Measurements from ENCODE around the gene WDR46.
"Not testable (repeated sequence)": the region's sequence is repeated elsewhere in the genome, so short reads cannot be mapped to it uniquely, and the experiment has no call there.

WDR46 gene

GRCh38 chr6:33288141-33288920 is 708 bp downstream of the WDR46 start:
- DNase-seq (ENCODE audit: low read depth) = no peak

DNA sequence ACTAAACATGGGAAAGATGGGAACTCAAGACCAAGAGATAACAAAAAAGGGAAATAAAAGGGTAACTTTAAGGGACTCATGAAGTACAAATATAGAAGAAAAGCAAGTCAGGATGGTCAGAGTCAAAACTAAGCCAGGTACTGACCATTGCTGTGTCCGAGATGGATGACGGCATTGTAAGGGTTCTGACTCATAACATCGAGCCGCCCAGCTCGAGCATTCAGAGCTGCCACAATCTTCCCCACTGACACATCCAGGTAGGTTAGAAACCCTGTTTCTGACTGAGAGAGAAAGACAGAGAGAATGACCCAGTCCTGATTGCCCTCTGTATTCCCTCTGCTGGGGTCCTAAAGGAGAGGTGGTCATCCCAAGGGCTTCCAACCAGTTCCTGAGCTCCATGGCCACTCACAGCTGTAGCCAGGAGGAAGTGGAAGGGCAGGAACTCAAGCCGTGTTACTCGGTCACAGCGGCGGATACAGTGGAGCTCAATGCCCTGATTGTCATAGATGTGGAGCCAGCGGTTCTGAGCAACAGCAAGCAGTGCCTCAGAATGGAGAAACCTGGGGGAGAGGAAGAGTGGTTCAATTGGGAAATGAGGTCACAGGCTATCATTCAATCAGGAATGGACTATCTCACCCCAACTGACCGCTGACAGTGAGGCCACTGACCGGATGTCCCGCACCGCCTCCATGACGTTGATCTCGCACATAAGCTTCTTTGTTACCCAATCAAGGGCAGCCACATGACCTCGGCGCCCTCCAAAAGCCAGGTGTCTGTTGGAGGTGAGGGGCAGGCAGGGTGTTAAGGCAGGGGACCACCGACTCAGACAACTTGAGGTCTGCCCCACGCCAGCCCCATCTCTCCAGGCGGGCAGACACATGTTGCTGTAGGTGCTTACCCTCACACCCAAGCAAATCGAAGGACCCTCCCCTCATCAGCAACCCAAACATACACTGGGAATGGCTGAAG is 1.8 kb downstream of the WDR46 start:
- no peak for DNase-seq (ENCODE audit: low read depth)

GRCh38 chr6:33285214-33285613 is 3.8 kb downstream of the WDR46 start:
- DNase-seq (ENCODE audit: low read depth) = not testable (repeated sequence)

DNA sequence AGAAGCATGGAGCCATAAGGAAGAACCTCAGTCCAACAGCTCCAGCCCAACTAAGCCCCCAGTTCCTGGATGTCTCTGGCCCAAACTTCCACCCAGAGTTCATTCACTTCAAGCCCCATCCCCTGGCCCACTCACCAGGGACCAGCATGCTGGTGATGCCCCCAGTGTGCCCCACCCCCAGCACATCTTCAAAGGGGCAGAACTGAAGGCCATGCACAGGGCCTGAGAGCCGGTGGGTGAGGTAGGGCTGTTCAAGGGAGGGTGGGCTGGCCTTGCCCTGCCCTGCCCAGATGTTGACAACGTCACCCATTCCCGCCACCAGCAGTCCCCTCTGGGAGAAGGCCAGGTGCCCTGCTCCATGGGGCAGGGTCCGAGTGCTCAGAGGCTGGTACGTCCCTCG is 8.5 kb downstream of the WDR46 start:
- DNase-seq (ENCODE audit: low read depth) = no peak

GRCh38 chr6:33279971-33280511 is 9.0 kb downstream of the WDR46 start:
- no peak for DNase-seq (ENCODE audit: low read depth)

GRCh38 chr6:33279257-33279695 is 9.8 kb downstream of the WDR46 start:
- DNase-seq (ENCODE audit: low read depth) = no peak

GRCh38 chr6:33278810-33279209 is 10.2 kb downstream of the WDR46 start:
- no peak for DNase-seq (ENCODE audit: low read depth)

- no peak for DNase-seq (ENCODE audit: low read depth)
Measured at GRCh38 chr6:33278392-33278741, 10.7 kb downstream of the WDR46 start.

DNA sequence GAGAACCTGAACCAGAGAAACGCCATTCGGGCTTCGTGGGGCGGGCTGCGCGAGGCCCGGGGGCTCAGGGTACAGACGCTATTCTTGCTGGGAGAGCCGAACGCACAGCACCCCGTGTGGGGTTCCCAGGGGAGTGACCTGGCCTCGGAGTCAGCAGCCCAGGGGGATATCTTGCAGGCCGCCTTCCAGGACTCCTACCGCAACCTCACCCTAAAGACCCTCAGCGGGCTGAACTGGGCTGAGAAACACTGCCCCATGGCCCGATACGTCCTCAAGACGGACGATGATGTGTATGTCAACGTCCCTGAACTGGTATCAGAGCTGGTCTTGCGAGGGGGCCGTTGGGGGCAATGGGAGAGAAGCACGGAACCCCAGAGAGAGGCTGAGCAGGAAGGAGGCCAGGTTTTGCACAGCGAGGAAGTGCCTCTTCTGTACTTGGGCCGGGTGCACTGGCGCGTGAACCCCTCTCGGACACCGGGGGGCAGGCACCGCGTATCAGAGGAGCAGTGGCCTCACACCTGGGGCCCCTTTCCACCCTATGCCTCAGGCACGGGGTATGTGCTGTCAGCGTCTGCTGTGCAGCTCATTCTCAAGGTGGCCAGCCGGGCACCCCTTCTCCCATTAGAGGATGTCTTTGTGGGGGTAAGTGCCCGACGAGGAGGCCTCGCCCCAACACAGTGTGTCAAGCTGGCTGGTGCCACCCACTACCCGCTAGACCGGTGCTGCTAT is 11.2 kb downstream of the WDR46 start:
- DNase-seq (ENCODE audit: low read depth) = no peak

GRCh38 chr6:33276864-33277662 is 12.0 kb downstream of the WDR46 start, which contains the start of gene B3GALT4:
B3GALT4 (plus strand) TSS chr6:33277123; CDS start chr6:33277420, 297 bp downstream.
- DNase-seq (ENCODE audit: low read depth) = peak; percentile 49

DNA sequence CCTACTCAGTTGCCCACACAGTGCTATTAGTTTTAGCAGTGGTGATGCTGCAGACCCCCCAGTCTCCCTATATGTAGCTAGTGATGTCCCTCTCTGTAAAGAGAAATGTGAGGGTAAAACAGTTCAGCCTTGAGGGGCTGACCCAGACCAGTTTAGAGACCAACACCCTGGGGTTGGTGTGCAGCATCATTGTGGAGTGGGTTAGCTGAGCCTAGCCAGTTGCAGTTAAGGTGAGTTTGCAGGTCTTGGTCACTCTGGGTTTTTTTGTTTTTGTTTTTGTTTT is 12.5 kb downstream of the WDR46 start:
- DNase-seq (ENCODE audit: low read depth) = no peak

- DNase-seq (ENCODE audit: low read depth) = not testable (repeated sequence)
Measured at GRCh38 chr6:33275795-33276580, 13.1 kb downstream of the WDR46 start.

DNA sequence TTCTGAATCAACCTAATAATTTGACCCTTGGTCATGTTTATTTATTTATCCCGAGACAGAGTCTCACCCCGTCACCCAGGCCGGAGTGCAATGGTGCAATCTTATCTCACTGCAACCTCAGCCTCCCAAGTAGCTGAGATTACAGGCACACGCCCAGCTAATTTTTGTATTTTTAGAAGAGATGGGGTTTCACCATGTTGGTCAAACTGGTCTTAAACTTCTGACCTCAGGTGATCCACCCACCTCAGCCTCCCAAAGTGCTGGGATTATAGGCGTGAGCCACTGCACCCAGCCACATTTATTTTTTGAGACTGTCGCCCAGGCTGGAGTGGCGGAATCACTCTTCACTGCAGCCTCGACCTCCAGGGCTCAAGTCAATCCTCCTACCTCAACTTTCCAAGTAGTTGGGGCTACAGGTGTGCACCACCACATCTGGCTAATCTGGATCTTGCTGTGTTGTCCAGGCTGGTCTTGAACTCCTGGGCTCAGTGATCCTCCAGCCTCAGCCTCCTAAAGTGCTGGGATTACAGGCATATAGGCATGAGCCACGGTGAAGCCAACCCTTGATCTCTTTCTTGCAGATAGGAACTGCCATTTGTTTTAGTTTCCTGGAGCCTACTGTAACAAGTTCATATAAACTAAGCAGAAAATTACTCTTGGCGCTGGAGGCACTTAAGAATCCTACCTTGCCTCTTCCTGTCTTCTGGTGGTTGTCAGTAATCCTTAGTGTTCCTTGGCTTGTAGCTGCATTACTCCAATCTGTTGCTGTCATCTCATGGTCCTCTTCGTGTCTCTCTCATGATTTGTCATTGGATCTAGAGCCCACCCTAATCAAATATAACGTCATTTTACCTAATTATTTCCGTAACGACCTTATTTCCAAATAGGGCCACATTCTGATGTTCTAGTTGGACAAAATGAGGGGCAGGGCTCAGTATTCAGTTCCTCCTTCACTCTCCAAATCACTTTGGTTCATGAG is 14.8 kb downstream of the WDR46 start:
- DNase-seq (ENCODE audit: low read depth) = no peak

- DNase-seq (ENCODE audit: low read depth) = no peak
Measured at GRCh38 chr6:33273129-33273923, 15.7 kb downstream of the WDR46 start.

GRCh38 chr6:33272275-33273128 is 16.5 kb downstream of the WDR46 start:
- DNase-seq (ENCODE audit: low read depth) = no peak

- DNase-seq (ENCODE audit: low read depth) = peak; percentile 79
Measured at GRCh38 chr6:33271468-33272274, 17.4 kb downstream of the WDR46 start, which contains the start of the genes RPS18 and VPS52. RPS18 (plus strand) TSS chr6:33272075; CDS start chr6:33272120, 45 bp downstream. VPS52 (minus strand) TSS chr6:33271876; CDS start chr6:33271675, 201 bp downstream.

Data from activated T-cell treated with anti-CD3 and anti-CD28 coated beads for 1 hour (primary cell).